ENCODE data around the gene PARP14.

Gene PARP14

DNA sequence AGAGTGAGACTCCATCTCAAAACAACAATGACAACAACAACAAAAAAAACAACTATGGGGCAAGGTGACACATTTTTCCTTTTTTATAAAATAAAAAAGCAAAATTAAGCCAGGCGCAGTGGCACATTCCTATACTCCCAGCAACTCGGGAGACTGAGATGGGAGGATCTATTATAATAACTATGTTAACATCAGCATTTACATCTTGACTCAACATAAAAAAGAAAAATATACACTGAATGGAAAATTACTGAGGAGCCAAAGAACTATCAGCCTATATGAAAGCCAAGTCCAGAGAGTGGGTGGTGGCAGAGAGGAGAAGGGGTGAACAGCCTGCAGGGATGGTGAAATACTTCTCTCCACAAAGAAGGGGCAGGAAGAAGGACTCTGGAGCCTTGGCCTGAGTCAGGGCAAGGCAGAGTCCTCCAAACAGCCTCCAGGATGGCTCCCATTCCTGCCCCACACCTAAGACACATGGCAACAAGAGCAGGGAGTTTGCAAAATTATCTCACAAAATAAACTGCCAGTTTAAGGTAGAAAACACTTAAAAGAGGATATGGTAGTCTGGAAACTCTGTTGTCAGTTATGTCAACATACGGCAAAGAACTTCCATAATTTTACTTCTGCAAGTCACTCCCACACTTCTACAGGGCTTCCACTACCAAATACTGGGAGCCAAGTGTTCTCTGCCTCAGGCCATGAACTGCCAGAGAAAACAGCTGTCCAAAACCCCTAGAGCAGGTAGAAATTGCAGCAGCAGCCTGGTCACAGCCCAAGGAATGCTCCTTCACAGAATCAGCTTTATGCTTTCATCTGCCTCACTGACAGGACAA lies 87.1 kb downstream of the PARP14 start:
- no peaks in the 10 kb centered on the region for H3K4me1 ChIP-seq (ENCODE audit: insufficient read depth, low read length)
- no peak for ATAC-seq (ENCODE audit: insufficient read depth, low read depth)
- no peak overlapping the region for H2AFZ ChIP-seq (ENCODE audit: low read depth, low read length)

GRCh38 chr3:122770521-122771202 lies 90.0 kb downstream of the PARP14 start:
- Histone ChIP-seq H4K20me1 (ENCODE audit: insufficient read depth, low read length) (no peaks in the 10 kb centered on the region), H3K27ac (ENCODE audit: low read length) (no peak overlapping the region), H3K9me3 (ENCODE audit: insufficient read depth, low read length, severe bottlenecking) (no peaks in the 10 kb centered on the region), H3K27me3 (ENCODE audit: insufficient read depth, low read length, poor library complexity) (no peaks in the 10 kb centered on the region), H3K9ac (ENCODE audit: low read depth, low read length) (no peak overlapping the region), H3K79me2 (ENCODE audit: insufficient read depth, low read length) (no peaks in the 10 kb centered on the region), H3K4me3 (ENCODE audit: low read depth in 1 of 2, low read length in 2 of 2) (no peak overlapping the region), H3K4me1 (ENCODE audit: insufficient read depth, low read length) (no peaks in the 10 kb centered on the region), H3K36me3 (ENCODE audit: insufficient read depth, low read length) (no peaks in the 10 kb centered on the region; the same call in 1 of the 2 replicates), H2AFZ (ENCODE audit: low read depth, low read length) (no peak overlapping the region), H3K4me2 (ENCODE audit: insufficient read depth, low read length) (no peak overlapping the region)
- ATAC-seq (ENCODE audit: insufficient read depth, low read depth) (no peak), DNase-seq (no peak)
- TF ChIP-seq EZH2 (IDR thresholded peaks at IDR 0.05; ENCODE audit: borderline replicate concordance, low read depth, low read length, severe bottlenecking) = no peak
- TF ChIP-seq, protein P1, sequence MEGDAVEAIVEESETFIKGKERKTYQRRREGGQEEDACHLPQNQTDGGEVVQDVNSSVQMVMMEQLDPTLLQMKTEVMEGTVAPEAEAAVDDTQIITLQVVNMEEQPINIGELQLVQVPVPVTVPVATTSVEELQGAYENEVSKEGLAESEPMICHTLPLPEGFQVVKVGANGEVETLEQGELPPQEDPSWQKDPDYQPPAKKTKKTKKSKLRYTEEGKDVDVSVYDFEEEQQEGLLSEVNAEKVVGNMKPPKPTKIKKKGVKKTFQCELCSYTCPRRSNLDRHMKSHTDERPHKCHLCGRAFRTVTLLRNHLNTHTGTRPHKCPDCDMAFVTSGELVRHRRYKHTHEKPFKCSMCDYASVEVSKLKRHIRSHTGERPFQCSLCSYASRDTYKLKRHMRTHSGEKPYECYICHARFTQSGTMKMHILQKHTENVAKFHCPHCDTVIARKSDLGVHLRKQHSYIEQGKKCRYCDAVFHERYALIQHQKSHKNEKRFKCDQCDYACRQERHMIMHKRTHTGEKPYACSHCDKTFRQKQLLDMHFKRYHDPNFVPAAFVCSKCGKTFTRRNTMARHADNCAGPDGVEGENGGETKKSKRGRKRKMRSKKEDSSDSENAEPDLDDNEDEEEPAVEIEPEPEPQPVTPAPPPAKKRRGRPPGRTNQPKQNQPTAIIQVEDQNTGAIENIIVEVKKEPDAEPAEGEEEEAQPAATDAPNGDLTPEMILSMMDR (IDR thresholded peaks at IDR 0.05; ENCODE audit: borderline replicate concordance, extremely low read depth, low read length, poor library complexity, severe bottlenecking) = no peak

More for the DNA sequence above, 87.1 kb downstream of the PARP14 start:
- no peaks in the 10 kb centered on the region for H3K27me3 ChIP-seq (ENCODE audit: insufficient read depth, low read length, poor library complexity)
- no peak for DNase-seq
- H4K20me1 ChIP-seq (ENCODE audit: insufficient read depth, low read length) = no peaks in the 10 kb centered on the region
- no peaks in the 10 kb centered on the region for H3K79me2 ChIP-seq (ENCODE audit: insufficient read depth, low read length)
- H3K36me3 ChIP-seq (ENCODE audit: insufficient read depth, low read length) = no peaks in the 10 kb centered on the region; the same call in 1 of the 2 replicates
- TF ChIP-seq, protein P1 (IDR thresholded peaks at IDR 0.05; ENCODE audit: borderline replicate concordance, extremely low read depth, low read length, poor library complexity, severe bottlenecking) = no peak
- no peak for TF ChIP-seq EZH2 (IDR thresholded peaks at IDR 0.05; ENCODE audit: borderline replicate concordance, low read depth, low read length, severe bottlenecking)
- no peak overlapping the region for H3K9ac ChIP-seq (ENCODE audit: low read depth, low read length)
- no peak overlapping the region for H3K4me3 ChIP-seq (ENCODE audit: low read depth in 1 of 2, low read length in 2 of 2)
- no peaks in the 10 kb centered on the region for H3K9me3 ChIP-seq (ENCODE audit: insufficient read depth, low read length, severe bottlenecking)
- no peak overlapping the region for H3K27ac ChIP-seq (ENCODE audit: low read length)
- H3K4me2 ChIP-seq (ENCODE audit: insufficient read depth, low read length) = no peak overlapping the region

DNA sequence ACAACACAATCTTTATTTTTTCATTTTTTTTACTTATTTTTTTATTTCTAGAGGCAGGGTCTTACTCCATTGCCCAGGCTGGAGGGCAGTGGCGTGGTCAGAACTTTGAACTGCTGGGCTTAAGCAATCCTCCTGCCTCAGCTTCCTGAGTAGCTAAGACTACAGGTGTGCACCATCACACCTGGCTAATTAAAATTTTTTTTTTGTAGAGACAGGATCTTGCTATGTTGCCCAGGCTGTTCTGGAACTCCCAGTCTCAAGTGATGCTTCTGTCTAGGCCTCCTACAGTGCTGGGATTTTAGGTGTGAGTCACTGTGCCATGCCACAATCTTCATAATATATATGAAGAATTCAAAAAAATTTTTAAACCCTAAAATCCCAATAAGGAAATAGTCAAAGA lies 92.2 kb downstream of the PARP14 start:
- no peak for TF ChIP-seq EZH2 (IDR thresholded peaks at IDR 0.05; ENCODE audit: borderline replicate concordance, low read depth, low read length, severe bottlenecking)
- TF ChIP-seq, protein P1 (IDR thresholded peaks at IDR 0.05; ENCODE audit: borderline replicate concordance, extremely low read depth, low read length, poor library complexity, severe bottlenecking) = no peak
- H3K4me2 ChIP-seq (ENCODE audit: insufficient read depth, low read length) = no peak overlapping the region

More for the DNA sequence above, 92.2 kb downstream of the PARP14 start:
- Histone ChIP-seq H2AFZ (ENCODE audit: low read depth, low read length) (no peak overlapping the region), H3K9me3 (ENCODE audit: insufficient read depth, low read length, severe bottlenecking) (no peaks in the 10 kb centered on the region), H3K9ac (ENCODE audit: low read depth, low read length) (no peak overlapping the region), H3K4me3 (ENCODE audit: low read depth in 1 of 2, low read length in 2 of 2) (no peak overlapping the region), H3K4me1 (ENCODE audit: insufficient read depth, low read length) (no peaks in the 10 kb centered on the region), H3K27me3 (ENCODE audit: insufficient read depth, low read length, poor library complexity) (no peaks in the 10 kb centered on the region), H3K79me2 (ENCODE audit: insufficient read depth, low read length) (no peaks in the 10 kb centered on the region), H3K36me3 (ENCODE audit: insufficient read depth, low read length) (no peaks in the 10 kb centered on the region; the same call in 1 of the 2 replicates), H4K20me1 (ENCODE audit: insufficient read depth, low read length) (no peaks in the 10 kb centered on the region), H3K27ac (ENCODE audit: low read length) (no peak overlapping the region)
- ATAC-seq (ENCODE audit: insufficient read depth, low read depth) = no peak
- no peak for DNase-seq

Measured in DND-41 (cell line).